Stimulated activated naive CD8-positive, alpha-beta T cell treated with anti-CD3 and anti-CD28 coated beads, Interleukin-15, Interleukin-2, amounts not matched to agents 100 ng/mL and 50 ng/mL, for 24 hours (primary cell): ENCODE data around the gene XRCC5.

Experiments used
- H3K27ac Mint-ChIP-seq: one replicate; pipeline ENCODE4 v1.8.0; 2021; ENCODE audit warnings: mild to moderate bottlenecking, mixed read lengths
- H3K27me3 Mint-ChIP-seq: one replicate; pipeline ENCODE4 v1.8.0; 2021; ENCODE audit warnings: mixed read lengths
- H3K36me3 Mint-ChIP-seq: one replicate; pipeline ENCODE4 v1.8.0; 2021; ENCODE audit warnings: low read depth, mixed read lengths
- H3K4me1 Mint-ChIP-seq: one replicate; pipeline ENCODE4 v1.8.0; 2021; ENCODE audit warnings: low read depth, mixed read lengths
- H3K4me3 Mint-ChIP-seq: one replicate; pipeline ENCODE4 v1.8.0; 2021; ENCODE audit warnings: mild to moderate bottlenecking, mixed read lengths
- H3K9me3 Mint-ChIP-seq: one replicate; pipeline ENCODE4 v1.8.0; 2021; ENCODE audit warnings: mixed read lengths

XRCC5 gene

DNA sequence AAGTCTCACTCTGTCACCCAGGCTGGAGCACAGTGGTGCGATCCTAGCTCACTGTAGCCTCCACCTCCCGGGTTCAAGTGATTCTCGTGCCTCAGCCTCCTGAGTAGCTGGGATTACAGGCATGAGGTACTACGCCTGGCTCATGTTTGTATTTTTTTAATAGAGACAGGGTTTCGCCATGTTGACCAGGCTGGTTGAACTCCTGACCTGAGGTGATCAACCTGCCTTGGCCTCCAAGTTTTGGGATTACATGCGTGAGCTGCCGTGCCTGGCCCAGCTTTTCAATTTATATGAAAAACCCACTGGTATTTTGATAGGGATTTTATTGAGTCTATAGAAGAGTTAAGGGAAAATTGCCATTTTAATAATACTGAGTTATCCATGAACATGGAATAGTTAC is 63.3 kb downstream of the XRCC5 start:
- peaks cover 92% of the 10 kb centered on the region for H3K4me1 Mint-ChIP-seq
- H3K9me3 Mint-ChIP-seq, result peaks cover 4% of the 10 kb centered on the region
- H3K27me3 Mint-ChIP-seq, result no peaks in the 10 kb centered on the region
- H3K36me3 Mint-ChIP-seq, result peaks cover 94% of the 10 kb centered on the region
- no peak overlapping the region for H3K4me3 Mint-ChIP-seq
- H3K27ac Mint-ChIP-seq, result no peak overlapping the region

DNA sequence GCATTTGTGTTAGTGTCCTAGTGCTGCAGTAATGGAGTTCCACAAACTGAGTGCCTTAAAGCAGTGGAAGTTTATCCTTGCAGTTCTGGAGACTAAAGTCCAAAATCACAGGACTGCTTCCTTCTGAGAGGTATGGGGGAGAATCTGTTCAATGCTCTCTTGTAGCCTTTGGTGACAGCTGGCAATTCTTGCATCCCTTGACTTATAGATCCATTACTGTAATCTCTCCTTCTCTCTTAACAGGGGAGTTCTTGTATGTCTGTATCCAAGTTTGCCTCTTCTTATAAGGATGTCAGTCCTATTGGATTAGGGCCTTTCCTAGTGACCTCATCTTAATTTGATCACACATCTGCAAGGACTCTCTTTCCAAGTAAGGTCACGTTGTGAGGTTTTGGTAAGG is 69.9 kb downstream of the XRCC5 start:
- Mint-ChIP-seq H3K36me3 (peaks cover 96% of the 10 kb centered on the region), H3K27ac (no peak overlapping the region), H3K9me3 (peaks cover 4% of the 10 kb centered on the region), H3K27me3 (no peaks in the 10 kb centered on the region), H3K4me1 (peaks cover 78% of the 10 kb centered on the region), H3K4me3 (no peak overlapping the region)

DNA sequence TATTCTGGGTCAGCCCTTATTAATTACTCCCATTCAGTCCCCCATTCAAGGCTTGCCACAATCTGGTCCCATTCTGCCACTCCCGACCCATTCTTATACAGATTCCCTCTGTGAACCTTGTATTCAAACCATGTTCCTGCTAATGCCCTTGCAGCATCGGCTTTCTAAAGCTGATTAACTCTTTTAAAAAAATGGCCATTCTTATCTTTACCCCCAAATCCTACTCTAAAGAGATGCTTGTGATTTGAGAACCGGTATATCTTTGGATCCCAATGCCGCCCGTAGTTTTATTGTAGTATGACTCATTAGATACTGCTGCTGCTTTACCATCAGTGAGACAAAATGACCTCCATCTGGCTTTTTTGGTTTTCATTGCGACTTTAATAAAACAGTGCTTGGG is 72.2 kb downstream of the XRCC5 start:
- Mint-ChIP-seq H3K27me3 (no peaks in the 10 kb centered on the region), H3K4me3 (no peak overlapping the region), H3K27ac (peak overlapping the region; percentile 38), H3K4me1 (peaks cover 73% of the 10 kb centered on the region), H3K36me3 (peaks cover 91% of the 10 kb centered on the region), H3K9me3 (no peaks in the 10 kb centered on the region)

DNA sequence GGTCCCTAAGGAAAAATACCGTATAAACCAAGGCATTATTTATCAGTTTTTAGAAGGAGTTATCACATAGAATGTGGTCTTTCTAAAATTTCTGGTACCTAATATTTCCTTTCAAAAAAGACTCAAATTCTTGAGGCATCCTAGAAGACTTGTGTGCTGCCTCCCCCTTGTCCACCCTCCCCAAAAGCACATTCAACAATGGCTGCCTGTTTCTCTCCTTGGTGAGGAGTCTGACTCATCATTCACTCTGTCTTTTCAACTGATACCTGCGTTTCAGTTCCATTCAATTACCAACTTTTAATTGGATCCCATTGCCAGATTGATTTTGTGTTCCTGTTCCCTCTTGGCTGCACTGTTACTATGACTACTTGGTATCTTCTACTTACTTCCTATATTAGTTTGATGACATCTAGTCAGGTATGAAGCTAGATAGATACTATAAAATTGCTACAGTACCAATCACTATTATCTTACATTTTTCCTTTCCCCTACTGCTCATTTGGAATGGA is 72.9 kb downstream of the XRCC5 start:
- Mint-ChIP-seq H3K27me3 (no peaks in the 10 kb centered on the region), H3K4me1 (peaks cover 70% of the 10 kb centered on the region), H3K4me3 (no peak overlapping the region), H3K9me3 (no peaks in the 10 kb centered on the region), H3K27ac (no peak overlapping the region), H3K36me3 (peaks cover 88% of the 10 kb centered on the region)

DNA sequence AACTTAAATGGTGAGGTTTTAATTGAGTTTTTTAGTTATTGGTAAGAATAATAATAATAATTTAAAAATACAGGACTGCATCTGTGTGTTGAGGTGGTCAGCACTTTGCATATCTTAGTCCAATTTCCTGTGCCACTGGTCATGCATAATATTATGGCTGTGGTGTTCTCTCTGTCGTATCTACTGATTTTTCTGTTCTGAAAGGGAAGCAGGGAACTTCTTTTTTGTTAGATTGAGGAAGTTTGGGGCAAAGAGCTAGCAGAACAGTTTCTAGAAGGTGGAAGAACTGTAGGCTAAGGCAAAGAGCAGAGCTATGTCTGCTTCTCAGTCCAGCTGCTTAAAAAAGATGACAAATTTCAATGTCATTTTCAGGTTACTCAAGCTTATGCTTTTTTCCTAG is 74.3 kb downstream of the XRCC5 start:
- peak overlapping the region; percentile 11 for H3K4me3 Mint-ChIP-seq
- no peak overlapping the region for H3K27ac Mint-ChIP-seq
- peaks cover 81% of the 10 kb centered on the region for H3K36me3 Mint-ChIP-seq
- peaks cover 76% of the 10 kb centered on the region for H3K4me1 Mint-ChIP-seq
- H3K27me3 Mint-ChIP-seq, result no peaks in the 10 kb centered on the region
- H3K9me3 Mint-ChIP-seq, result no peaks in the 10 kb centered on the region

DNA sequence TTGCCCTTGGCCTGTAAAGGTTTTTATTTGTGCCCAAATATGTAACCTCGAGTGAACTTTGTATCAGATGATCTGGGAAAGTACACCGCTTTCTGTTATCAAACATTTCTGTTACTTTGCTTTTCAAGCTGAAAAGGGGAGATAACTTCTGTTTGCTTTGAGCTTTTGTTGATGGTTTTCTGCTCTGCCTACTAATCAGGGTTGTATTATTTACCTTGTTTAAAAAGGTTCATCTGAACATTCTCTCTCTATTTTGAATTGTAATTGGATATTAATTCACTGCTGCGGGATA is 79.4 kb downstream of the XRCC5 start:
- H3K36me3 Mint-ChIP-seq, result peaks cover 72% of the 10 kb centered on the region
- peak overlapping the region; percentile 0 for H3K27ac Mint-ChIP-seq
- H3K27me3 Mint-ChIP-seq, result no peaks in the 10 kb centered on the region
- no peaks in the 10 kb centered on the region for H3K9me3 Mint-ChIP-seq
- no peak overlapping the region for H3K4me3 Mint-ChIP-seq
- peaks cover 55% of the 10 kb centered on the region for H3K4me1 Mint-ChIP-seq

DNA sequence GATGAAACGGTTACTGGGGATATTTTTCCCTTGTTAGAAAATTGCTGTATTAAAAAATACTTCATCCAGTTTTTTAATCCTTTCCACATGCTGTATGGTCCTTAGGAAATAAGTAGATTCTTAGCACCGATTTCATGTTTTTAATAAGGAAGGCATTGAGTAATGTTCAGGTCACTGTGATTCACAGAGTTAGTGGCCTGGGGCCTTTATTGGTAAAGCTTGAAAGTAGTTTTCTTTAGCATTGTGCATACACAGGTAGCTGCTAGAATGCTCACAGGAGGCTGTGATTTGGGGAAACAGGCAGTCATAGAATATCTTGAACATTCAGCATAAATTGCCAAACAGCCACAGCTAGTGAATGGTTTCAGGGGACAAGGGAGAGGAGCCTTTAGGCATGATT is 79.8 kb downstream of the XRCC5 start:
- peaks cover 55% of the 10 kb centered on the region for H3K4me1 Mint-ChIP-seq
- H3K27me3 Mint-ChIP-seq, result no peaks in the 10 kb centered on the region
- H3K36me3 Mint-ChIP-seq, result peaks cover 72% of the 10 kb centered on the region
- H3K27ac Mint-ChIP-seq, result no peak overlapping the region
- H3K9me3 Mint-ChIP-seq, result no peaks in the 10 kb centered on the region
- no peak overlapping the region for H3K4me3 Mint-ChIP-seq

DNA sequence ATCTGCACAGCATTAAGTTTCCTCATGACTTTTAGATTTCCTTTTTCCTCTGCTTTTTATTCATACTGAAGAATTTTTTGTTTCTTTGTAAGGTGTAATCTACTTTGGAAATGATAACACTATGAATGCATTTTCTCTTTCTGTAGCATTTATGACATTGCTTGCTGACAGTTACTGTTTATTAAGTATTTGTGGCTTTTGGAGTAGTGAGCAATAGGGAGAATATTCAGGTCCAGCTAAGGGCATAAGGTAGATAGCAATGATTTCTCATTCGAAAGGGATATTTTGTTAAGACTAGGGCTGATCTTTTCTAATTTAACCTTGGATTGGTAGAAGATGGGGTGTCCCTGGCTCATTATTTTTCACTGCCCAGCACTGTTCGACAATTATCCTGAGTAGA is 80.3 kb downstream of the XRCC5 start:
- no peaks in the 10 kb centered on the region for H3K27me3 Mint-ChIP-seq
- no peak overlapping the region for H3K4me3 Mint-ChIP-seq
- H3K9me3 Mint-ChIP-seq, result no peaks in the 10 kb centered on the region
- peaks cover 76% of the 10 kb centered on the region for H3K36me3 Mint-ChIP-seq
- peaks cover 58% of the 10 kb centered on the region for H3K4me1 Mint-ChIP-seq
- H3K27ac Mint-ChIP-seq, result no peak overlapping the region

DNA sequence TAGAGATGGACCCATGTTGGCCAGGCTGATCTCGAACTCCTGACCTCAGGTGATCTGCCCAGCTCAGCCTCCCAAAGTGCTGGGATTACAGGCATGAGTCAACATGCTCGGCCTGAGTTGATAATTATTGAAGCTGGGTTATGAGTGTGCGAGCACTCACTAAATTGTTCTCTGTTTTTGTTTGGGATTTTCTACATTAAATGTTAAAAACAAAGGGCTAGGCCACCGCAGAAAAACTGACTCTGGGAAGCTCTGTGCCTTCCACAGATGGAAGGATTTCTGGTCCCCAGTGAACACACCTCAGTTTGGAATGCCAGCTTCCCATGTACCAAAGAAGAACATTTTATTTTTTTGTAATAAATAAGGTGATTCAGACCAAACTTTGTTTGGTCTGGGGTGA is 83.0 kb downstream of the XRCC5 start:
- Mint-ChIP-seq H3K4me3 (no peak overlapping the region), H3K27ac (no peak overlapping the region), H3K4me1 (peaks cover 63% of the 10 kb centered on the region), H3K27me3 (no peaks in the 10 kb centered on the region), H3K36me3 (peaks cover 84% of the 10 kb centered on the region), H3K9me3 (no peaks in the 10 kb centered on the region)

DNA sequence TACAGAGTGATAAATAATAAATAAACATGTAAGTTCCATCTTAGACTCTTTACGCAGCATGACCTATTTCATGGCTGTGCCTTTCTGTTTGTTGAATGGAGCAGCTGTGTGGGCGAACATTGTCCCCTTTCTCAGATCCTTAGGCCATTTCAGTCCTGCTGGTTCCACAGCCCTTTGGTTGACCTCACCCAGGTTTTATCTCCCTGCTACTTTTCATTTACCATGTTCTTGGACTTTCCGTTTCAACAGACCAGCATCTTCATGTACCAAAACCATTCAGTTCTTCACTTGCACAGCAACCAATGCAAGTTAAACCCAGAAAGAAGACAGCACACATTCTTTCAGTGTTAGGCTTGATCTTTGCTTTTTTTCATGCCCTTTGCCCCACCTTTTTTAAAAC is 83.8 kb downstream of the XRCC5 start:
- H3K27me3 Mint-ChIP-seq, result no peaks in the 10 kb centered on the region
- H3K36me3 Mint-ChIP-seq, result peaks cover 89% of the 10 kb centered on the region
- no peaks in the 10 kb centered on the region for H3K9me3 Mint-ChIP-seq
- H3K27ac Mint-ChIP-seq, result peak overlapping the region; percentile 9
- no peak overlapping the region for H3K4me3 Mint-ChIP-seq
- H3K4me1 Mint-ChIP-seq, result peaks cover 65% of the 10 kb centered on the region

DNA sequence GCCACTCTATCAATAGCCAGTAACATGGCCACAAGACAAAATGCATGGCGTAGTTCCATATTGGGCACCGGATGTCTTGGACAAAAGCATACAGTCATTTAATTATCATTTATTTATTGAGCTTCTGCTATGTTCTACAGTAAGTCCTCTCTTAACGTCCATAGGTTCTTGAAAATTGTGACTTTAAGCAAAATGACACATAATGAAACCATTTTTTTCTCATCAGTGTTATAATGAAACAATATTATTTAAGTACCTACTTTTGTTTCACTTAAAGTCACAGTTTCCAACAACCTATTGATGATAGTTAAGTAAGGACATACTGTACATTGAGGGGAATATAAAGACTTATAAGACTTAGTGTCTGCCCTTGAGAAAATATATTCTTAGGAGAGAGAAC is 84.9 kb downstream of the XRCC5 start:
- no peaks in the 10 kb centered on the region for H3K27me3 Mint-ChIP-seq
- peaks cover 90% of the 10 kb centered on the region for H3K36me3 Mint-ChIP-seq
- no peaks in the 10 kb centered on the region for H3K9me3 Mint-ChIP-seq
- peak overlapping the region; percentile 85 for H3K27ac Mint-ChIP-seq
- peaks cover 62% of the 10 kb centered on the region for H3K4me1 Mint-ChIP-seq
- H3K4me3 Mint-ChIP-seq, result peak overlapping the region; percentile 53

DNA sequence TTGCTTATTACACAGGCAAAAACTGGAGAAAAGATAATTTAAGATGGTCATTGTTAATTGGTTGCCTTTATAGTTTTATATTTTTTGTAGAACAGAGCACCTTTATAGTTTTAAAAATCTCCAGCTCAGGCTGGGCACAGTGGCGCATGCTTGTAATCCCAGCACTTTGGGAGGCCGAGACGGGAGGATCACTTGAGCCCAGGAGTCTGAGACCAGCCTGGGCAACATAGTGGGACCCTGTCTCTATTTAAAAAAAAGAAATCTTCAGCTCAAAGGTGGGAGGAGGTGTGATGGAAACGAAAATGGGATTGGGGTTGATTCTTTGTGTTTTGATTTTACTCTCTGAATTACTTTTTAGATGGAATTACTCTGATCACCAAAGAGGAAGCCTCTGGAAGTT is 85.4 kb downstream of the XRCC5 start:
- no peaks in the 10 kb centered on the region for H3K9me3 Mint-ChIP-seq

DNA sequence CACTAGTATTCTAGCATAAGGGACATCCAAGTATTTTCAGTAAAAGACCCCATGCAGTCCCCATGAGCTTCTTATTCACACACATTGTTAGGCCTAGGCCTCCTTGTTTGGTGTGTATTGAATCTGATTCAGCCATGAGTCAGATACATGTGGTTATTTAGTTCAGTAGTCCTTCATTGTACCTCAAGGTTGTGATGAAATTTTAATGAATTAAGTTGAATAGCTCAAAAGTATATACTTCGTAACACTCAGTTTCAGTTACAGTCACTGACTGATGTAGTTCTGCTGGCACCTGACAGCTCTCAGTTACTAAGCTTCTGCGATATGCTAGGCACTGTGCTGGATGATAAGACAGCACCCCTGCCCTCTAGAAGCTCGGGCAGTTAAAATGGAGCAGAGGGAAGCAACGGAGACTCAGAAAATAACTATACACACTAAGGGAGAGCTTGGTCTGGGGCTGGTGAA is 86.4 kb downstream of the XRCC5 start:
- H3K36me3 Mint-ChIP-seq, result peaks cover 92% of the 10 kb centered on the region
- H3K4me1 Mint-ChIP-seq, result peaks cover 61% of the 10 kb centered on the region
- peak overlapping the region; percentile 85 for H3K27ac Mint-ChIP-seq
- no peaks in the 10 kb centered on the region for H3K27me3 Mint-ChIP-seq
- H3K9me3 Mint-ChIP-seq, result no peaks in the 10 kb centered on the region
- peak overlapping the region; percentile 53 for H3K4me3 Mint-ChIP-seq

More for the DNA sequence above, 85.4 kb downstream of the XRCC5 start:
- Mint-ChIP-seq H3K36me3 (peaks cover 90% of the 10 kb centered on the region), H3K4me3 (peak overlapping the region; percentile 53), H3K27me3 (no peaks in the 10 kb centered on the region), H3K4me1 (peaks cover 62% of the 10 kb centered on the region), H3K27ac (peak overlapping the region; percentile 85)

DNA sequence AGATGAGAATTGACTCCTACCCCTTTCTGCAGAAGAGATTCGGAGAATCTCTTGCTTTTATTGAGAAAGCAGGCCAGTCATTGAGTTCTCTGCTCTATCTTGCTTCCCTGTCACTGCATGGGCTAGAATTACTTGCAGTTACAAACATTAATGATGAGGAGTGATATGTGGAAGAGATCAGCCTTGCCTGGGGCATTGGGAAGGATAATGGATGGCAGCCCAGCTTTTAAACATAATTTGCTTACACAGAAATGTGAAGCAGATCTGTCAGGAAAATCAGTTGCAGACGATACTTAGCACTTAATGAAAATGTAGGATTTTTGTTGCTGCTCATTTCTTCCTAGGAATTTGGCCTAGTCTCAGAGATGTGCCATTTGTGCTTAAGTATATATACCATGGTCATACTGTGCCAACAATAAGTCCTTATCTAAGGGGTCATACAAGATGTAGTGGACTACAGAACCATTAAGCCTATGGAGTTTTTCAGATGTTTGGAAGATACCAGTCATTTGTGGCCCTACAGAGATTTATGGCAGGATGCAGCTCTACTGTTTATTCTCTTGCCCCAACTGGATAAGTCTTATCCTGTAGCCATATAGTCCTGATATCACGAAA is 92.7 kb downstream of the XRCC5 start:
- peak overlapping the region; percentile 4 for H3K27ac Mint-ChIP-seq
- no peaks in the 10 kb centered on the region for H3K9me3 Mint-ChIP-seq
- H3K4me3 Mint-ChIP-seq, result no peak overlapping the region
- H3K27me3 Mint-ChIP-seq, result no peaks in the 10 kb centered on the region
- H3K4me1 Mint-ChIP-seq, result peaks cover 71% of the 10 kb centered on the region
- peaks cover 98% of the 10 kb centered on the region for H3K36me3 Mint-ChIP-seq

DNA sequence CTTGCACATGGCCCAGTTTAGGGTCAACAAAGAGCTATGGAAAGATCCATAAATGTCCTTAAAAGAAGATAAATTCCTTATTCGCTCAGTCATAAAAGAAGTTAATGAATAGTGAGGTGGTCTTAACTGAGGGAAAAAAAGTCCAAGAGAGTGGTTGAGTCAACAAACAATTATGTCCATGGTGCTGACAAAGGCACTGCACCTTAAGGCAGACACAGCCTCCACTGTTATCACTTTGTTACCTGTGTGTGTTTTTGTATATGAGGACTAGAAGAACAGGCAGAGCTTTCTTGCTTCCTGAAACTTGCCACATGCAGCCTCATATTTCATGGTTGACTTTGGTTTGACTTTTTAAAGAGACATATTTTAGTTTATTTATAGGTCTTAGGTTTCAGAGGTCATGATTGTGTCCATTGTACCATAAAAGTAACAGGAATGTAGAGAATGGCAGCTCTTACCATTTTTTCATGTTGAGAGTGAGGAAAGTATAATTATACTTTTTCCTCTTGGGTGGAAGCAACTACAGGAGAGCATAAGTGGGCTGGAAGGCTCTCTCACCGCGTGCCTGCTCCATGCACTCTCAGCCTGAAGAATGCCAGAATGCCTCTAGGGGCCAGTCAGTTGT is 93.6 kb downstream of the XRCC5 start:
- peaks cover 71% of the 10 kb centered on the region for H3K4me1 Mint-ChIP-seq
- H3K27me3 Mint-ChIP-seq, result no peaks in the 10 kb centered on the region
- peak overlapping the region; percentile 50 for H3K27ac Mint-ChIP-seq
- H3K36me3 Mint-ChIP-seq, result peaks cover 98% of the 10 kb centered on the region
- no peaks in the 10 kb centered on the region for H3K9me3 Mint-ChIP-seq
- no peak overlapping the region for H3K4me3 Mint-ChIP-seq

DNA sequence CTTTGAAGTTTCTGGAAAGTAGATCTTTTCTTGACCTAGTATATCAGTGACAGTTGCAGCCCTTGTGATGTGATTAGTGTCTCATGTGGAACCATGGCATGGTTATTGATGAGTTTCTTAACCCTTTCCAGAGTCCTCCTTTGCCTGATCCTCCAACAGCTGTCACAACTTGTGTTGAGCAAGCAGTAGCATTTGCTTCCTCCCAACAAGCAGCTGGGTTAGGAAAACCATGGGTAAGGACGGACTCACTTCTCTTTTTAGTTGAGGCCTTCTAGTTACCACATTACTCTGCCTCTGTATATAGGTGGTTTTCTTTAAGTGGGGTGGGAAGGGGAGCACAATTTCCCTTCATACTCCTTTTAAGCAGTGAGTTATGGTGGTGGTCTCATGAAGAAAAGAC is 96.3 kb downstream of the XRCC5 start:
- H3K27me3 Mint-ChIP-seq, result no peaks in the 10 kb centered on the region
- no peaks in the 10 kb centered on the region for H3K9me3 Mint-ChIP-seq
- H3K27ac Mint-ChIP-seq, result peak overlapping the region; percentile 97
- H3K4me1 Mint-ChIP-seq, result peaks cover 77% of the 10 kb centered on the region
- H3K36me3 Mint-ChIP-seq, result peaks cover 94% of the 10 kb centered on the region
- no peak overlapping the region for H3K4me3 Mint-ChIP-seq
